Measurements from ENCODE around the gene BMP10.

DNA sequence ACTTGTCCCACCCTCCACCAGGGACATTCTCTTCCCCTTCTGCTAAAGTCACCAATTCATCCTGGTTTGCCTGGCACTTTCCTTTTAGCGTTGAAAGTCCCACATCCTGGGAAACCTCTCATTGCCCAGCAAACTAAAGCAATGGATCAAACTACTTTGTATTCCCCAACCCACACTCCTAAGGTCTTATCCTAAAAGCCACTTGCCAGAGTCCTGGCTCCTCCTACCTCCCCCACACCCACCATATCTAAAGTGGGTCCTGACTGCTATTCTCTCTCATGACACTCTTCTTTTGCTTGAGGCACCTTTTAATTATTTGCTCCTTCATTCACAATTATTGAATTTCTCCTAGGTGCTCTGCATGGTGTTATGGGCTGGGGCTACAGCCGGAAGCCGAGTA, 40.9 kb upstream of the BMP10 start:
- TF ChIP-seq, protein P1, sequence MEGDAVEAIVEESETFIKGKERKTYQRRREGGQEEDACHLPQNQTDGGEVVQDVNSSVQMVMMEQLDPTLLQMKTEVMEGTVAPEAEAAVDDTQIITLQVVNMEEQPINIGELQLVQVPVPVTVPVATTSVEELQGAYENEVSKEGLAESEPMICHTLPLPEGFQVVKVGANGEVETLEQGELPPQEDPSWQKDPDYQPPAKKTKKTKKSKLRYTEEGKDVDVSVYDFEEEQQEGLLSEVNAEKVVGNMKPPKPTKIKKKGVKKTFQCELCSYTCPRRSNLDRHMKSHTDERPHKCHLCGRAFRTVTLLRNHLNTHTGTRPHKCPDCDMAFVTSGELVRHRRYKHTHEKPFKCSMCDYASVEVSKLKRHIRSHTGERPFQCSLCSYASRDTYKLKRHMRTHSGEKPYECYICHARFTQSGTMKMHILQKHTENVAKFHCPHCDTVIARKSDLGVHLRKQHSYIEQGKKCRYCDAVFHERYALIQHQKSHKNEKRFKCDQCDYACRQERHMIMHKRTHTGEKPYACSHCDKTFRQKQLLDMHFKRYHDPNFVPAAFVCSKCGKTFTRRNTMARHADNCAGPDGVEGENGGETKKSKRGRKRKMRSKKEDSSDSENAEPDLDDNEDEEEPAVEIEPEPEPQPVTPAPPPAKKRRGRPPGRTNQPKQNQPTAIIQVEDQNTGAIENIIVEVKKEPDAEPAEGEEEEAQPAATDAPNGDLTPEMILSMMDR (IDR thresholded peaks at IDR 0.05; ENCODE audit: low read depth, low read length, poor library complexity, severe bottlenecking): no peak
- no peak for TF ChIP-seq EZH2phosphoT487 (IDR thresholded peaks at IDR 0.05; ENCODE audit: borderline replicate concordance, low read length)

Data from DOHH2 (cell line).